Retina (tissue), 1 donor: ENCODE results near the gene CFAP92.

ENCODE experiments used
- DNase-seq: peaks from one replicate; pipeline ENCODE4 v3.0.0-alpha.2; 2016

The CFAP92 gene

GRCh38 chr3:129003578-129004112 lies 9.8 kb upstream of the CFAP92 start:
- DNase-seq, result no peak

- no peak for DNase-seq
These were observed 9.0 kb upstream of the CFAP92 start for GRCh38 chr3:129002573-129003569.

GRCh38 chr3:129001806-129002572 lies 8.1 kb upstream of the CFAP92 start:
- peak; percentile 61 for DNase-seq

DNA sequence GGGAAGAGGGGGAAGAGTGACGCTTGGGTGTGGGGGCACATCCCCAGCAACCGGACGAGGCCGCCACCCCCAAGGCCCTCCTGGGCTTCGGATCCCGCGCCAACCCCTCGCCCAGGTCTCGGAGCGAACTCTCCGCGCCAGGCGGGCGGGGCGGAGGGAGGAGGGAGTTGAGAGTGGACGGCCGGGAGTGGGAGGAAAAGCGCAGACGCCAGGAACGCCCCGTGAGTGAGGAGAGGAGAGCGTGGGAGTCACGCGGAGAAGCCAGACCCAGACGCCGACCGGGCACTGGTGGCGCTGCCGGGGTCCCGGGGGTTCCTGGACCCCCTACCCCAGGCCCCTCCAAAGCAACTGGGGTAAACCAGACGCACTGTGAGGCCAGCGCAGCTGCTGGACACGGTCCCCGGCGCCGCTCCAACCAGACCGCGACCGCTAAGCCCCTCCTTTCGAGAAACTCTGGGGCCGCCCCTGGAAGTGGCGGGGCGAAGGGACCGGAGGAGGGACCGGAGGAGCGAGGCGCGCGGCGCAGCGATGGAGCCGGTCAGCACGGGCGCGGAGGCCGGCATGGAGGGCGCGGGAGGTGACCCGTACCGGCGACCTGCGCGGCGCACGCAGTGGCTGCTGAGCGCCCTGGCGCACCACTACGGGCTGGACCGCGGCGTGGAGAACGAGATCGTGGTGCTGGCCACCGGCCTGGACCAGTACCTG lies 7.4 kb upstream of the CFAP92 start, which contains the start of gene EFCC1:
Gene EFCC1, plus strand, starts transcription at position 204 of the 705 bp plus-strand sequence. Its CDS starts 325 bp downstream, at position 529.
- DNase-seq, result peak; percentile 83

DNA sequence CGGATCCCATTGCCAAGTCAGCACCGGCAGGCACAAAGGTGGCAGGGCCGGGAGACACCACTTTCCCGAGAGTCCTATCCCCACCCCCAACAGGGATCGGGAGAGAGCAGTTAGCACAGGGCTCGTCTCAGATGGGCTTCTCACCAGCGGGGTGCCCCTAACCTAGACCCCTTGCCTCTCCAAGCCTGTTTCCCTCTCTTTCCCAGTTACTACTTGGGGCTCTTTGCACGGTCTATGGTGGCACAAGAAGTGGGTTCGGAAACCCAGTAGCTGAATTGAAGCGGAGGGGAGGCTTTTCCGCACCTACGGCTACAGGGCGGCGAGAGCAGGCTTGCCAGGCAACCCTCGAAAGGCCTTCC lies 6.8 kb upstream of the CFAP92 start:
- peak; percentile 39 for DNase-seq

GRCh38 chr3:128999102-128999501 lies 5.2 kb upstream of the CFAP92 start:
- no peak for DNase-seq

- DNase-seq, result no peak
These were observed 4.7 kb upstream of the CFAP92 start for GRCh38 chr3:128998561-128998960.

- DNase-seq, result no peak
These were observed 3.7 kb upstream of the CFAP92 start for GRCh38 chr3:128997486-128998133.

DNA sequence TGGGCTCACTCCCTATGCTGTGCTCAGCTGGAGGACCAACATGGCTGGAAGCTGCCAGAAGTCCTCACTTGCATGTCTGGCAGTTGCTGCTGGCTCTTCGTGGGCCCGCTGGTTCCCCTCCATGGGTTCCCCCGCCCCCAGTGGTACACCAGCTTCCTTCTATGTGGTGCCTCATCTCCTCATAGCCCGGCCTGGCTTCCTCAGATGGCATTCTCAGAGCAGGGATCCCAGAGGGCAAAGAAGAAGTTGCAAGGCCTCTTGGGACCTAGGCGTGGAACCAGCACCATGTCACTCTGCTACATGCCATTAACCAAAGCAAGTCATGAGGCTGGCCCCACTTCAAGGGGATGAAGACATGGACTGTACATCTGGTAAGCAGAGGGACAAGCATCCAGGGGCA lies 2.9 kb upstream of the CFAP92 start:
- DNase-seq, result no peak

- DNase-seq, result no peak
These were observed 2.3 kb upstream of the CFAP92 start for GRCh38 chr3:128996200-128996599.

DNA sequence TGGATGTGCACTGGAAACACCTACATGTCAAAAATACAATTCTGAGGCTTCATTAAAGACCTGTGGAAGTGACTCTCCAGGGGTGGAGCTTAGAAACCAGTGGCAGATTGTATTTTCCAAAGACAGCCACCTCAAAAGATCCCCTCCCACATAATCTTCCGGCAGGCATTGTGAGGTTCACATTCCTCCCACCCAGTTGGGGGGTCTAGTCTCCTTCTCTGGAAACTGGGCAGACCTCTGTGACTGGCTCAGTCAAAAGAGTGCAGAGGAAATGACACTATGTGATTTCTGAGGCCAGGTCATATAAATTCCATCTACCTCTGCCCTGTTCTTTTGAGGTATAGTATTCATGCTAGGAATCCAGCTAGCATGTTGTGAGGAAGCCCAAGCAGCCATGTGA lies 1.9 kb upstream of the CFAP92 start:
- no peak for DNase-seq

GRCh38 chr3:128994581-128995546 lies 988 bp upstream of the CFAP92 start:
- no peak for DNase-seq

DNA sequence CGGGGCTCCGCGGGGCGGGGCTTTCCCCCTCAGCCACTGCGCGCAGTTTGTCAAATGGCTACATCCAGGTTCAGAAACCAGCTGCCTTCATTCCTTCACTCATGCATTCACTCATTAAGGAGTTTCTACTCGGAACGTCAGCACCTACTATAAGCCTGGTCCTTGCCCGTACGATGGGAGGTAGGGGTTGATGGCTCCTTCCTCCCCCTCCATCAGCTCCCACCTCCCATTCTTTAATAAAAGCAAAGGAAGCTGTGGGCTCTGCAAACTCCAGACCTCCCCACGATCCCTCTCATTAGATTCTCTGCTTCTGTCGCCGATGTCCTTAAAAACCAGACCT lies 267 bp upstream of the CFAP92 start:
- DNase-seq, result no peak

DNA sequence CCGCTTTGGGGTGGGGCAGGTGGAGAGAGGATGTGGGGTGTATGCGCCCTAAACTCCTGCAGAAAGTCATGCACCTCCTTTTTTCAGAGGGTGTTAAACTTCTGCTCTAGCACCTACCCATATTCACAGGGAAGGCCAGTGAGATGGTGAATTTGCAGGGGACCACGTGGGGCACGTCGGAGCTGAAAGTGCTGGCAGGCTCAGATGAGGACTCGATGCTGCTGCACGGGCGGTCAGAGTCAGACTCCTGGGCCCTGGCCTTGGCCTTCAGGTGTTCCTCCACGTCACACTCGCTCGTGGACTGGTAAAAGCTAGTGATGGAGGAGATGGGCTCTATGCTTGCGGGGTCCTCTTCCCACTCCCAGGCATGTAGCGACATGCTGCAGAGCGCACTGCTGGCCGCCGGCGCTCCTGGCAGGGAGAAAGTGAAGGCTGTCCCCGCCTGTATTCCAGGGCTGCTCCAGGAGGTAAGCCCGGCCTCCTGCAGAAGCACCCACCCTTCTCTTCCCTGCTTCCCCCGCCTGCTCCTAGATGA lies 883 bp downstream of the CFAP92 start:
- DNase-seq, result no peak

- no peak for DNase-seq
These were observed 2.5 kb downstream of the CFAP92 start for GRCh38 chr3:128991355-128991895.

GRCh38 chr3:128988286-128988685 lies 5.6 kb downstream of the CFAP92 start:
- no peak for DNase-seq

GRCh38 chr3:128987302-128988100 lies 6.4 kb downstream of the CFAP92 start:
- DNase-seq, result no peak

DNA sequence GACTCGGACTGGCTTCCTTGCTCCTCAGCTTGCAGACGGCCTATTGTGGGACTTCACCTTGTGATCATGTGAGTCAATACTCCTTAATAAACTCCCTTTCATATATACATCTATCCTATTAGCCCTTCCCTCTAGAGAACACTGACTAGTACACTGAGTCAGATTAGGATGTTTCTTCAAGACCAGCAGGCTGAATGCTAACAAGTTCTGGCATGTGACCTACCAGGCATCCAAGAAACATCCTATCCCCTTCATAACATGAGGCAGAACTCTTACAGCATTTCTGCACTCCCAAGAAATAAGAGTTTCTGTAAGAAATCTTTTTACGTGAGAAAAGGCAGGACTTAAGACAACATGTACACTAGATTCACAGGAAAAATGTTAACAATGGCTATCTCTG lies 9.3 kb downstream of the CFAP92 start:
- no peak for DNase-seq

DNA sequence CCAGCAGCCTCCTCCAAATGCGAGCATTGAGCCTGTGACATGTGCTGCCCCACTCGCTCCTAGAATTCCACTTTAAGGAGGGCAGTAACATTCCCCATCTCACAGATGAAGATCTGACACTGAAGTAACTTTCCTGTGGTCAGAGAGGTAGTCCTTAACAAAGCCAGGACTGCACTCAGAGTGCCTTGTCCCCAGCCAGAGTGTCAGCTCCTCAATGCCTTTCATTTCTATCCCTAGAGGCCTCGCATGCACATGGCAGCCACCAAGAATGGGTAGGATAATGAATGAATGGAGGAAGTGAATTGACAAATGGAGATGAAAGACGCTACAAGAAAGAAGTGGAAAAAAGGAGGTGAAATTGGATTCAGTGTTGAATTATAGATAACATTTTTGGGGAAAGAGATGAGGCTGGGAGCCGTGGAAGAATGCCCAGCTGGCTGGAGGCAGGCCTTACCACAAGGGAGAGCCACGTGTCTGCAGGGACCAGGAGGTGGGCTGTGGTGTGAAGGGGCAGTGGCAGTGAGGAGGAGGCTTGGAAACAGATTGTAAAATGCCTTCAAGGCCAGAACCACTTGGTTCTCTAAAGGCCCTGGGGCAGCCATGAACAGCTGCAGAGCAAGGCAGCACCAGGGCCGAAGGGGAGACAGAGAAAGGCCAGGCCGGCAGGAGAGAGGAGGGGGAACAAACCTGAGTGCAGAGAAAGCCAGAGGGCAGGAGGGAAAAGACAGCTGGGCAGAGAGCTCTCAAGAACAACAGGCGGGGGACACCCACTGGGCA lies 10.4 kb downstream of the CFAP92 start:
- DNase-seq, result peak; percentile 69
